ENCODE results near the gene PPP6R3.
A peak's percentile ranks its signal among the peaks of the same experiment; 100 is the strongest.
"Not testable (repeated sequence)": the region's sequence is repeated elsewhere in the genome, so short reads cannot be mapped to it uniquely, and the experiment has no call there.

PPP6R3 gene

DNA sequence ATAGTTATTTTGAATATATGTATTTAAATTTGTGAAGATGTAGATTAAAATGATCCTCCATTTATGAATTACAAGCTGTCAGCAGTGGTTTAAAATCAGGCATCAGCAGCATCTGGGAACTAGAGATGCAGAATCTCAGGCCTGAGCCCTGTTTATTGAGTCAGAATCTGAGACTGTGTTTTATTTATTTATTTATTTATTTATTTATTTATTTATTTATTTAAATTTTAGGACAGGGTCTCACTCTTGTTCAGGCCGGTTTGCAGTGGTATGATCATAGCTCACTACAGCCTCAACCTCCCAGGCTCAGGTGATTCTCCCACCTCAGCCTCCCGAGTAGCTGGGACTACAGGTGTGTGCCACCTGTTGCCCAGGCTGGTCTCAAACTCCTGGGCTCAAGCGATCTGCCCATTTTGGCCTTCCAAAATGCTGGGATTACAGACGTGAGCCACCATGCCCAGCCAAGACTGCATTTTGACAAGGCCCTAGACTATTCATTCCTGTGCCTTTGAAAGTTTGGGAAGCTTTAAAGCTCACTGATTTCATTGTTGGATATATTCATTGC lies 70.7 kb downstream of the PPP6R3 start:
- DNase-seq: no peak

DNA sequence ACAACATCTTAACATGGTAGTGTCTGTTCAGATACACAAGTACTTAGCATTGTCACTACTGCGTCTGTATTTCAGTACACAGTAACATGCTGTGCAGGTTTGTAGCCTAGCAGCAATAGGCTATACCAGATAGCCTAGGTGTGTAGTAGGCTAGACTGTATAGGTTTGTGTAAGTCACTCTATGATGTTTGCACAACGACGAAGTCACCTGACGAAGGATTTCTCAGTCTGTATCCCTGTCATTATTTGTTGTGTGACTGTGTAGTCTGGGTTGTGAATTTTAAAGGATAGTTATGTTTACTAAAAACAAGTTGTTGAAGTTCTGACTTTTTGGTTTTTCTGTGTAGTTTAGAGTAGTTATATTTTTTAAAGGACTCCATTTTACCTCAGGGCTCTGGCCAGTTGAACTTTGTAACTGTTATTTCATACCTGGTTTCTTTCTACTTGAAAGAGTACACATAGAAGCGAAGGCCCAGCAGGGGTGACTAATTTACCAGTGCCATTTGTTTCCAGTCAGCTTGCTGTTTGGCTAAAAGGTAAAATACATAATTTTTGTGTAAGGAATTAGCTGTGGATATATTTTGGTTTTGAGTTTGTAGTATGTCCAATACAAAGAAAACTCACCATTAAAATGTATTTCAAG lies 72.3 kb downstream of the PPP6R3 start:
- no peak for DNase-seq

DNA sequence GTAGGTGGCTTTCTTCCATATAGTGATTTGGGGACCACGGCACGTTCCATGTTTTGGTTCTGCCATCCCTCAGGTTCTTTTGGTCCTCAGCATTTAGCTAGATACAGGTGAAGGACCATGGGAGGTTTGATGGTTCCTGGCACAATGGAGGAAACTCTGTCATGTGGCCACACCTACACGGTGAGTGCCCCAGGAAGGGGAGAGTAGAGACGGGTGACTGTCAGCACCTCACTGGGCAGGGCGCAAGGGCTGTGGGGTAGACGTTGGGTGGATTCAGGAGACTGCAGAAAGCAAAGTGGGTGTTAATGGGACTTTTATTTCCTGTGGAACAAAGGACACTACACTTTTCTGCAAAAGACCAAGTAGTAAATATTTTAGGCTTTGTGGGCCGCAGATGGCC lies 73.4 kb downstream of the PPP6R3 start:
- no peak for DNase-seq

DNA sequence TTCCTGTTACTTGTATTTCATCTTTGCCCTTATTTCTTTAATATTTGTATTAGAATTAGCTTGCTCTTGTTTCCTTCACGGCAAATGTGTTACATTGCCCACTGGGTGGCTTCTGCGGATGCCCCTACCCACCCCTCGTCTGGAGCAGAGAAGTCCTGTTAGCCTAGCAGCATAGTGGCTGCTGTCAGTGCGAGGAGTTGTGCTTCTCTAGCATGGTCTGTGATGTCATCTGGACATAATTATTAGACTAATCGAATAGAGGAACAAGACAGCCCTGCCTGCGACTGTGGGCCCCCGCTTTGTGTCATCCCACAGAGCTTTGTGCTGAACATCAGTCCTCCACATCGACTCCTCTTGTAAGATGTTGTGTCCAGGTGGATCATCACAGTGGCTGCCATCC lies 74.5 kb downstream of the PPP6R3 start:
- no peak for DNase-seq

DNA sequence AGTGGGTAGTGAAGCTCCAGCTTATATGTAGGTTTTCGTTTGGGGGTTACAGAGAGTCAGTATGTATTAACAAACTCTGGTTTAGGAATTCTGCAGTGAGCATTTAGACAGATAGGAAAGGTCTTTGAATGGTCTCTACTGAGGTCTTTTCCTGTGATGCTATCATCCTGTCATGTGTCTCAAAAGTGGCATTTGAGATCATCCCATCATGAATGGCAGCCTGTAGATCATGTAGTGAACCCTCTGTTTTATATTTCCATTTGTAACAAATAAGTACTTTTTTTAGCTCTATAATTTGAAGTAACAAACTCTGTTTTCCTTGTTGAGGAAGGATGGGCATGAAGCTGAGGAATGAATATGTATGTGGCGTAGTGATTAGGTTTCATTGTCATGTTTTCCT lies 76.2 kb downstream of the PPP6R3 start:
- no peak for DNase-seq

DNA sequence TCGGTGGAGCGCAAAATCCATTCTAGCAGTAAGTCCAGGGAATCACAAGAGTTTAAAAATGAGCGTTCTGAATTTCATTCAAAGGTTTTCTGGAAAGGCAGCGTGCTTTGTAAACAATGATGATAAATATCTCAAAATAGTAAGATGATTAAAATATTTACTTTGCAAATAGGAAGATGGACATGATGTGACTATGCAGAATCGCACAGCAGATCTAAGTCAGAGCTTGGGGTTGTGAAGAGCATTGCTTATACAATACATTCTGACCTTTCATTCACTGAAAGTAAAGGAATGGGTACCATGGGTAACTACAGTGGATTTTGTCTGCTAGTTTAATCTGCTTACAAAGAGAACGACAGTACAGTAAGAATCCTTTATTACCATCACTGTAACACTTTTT lies 77.5 kb downstream of the PPP6R3 start:
- DNase-seq: no peak

DNA sequence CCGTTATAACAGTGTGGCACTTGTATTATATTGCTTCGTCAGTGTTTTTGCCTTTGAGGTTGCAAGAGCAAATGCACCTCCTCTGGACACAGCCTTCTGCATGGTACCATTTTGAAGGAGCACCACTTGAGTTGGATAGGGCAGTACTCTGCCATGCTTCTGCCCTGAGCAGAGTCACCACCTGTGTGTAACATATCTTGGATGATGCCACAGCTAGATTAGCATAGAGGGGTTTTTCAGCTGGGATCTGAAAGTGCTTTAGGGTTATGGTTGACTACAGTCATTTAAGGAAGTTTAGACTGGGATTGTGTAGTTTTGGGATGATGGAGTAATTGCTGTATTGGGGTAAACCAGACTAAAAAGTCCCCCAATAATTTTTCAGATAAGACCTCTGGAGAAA lies 78.8 kb downstream of the PPP6R3 start:
- DNase-seq: no peak

DNA sequence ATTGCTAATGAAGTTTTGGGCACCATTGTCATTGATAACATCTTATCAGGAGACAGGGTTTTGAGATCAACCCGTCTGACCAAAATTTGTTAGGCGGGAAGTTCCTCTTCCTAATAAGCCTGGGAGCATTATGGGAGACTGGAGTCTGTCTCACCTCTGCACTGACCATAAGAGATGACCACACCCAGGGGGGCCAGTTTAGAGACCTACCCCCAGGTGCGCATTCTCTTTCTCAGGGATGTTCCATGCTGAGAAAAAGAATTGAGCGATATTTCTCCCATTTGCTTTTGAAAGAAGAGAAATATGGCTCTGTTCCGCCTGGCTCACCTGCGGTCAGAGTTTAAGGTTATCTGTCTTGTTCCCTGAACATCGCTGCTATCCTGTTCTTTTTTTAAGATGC lies 80.0 kb downstream of the PPP6R3 start:
- not testable (repeated sequence) for DNase-seq

DNA sequence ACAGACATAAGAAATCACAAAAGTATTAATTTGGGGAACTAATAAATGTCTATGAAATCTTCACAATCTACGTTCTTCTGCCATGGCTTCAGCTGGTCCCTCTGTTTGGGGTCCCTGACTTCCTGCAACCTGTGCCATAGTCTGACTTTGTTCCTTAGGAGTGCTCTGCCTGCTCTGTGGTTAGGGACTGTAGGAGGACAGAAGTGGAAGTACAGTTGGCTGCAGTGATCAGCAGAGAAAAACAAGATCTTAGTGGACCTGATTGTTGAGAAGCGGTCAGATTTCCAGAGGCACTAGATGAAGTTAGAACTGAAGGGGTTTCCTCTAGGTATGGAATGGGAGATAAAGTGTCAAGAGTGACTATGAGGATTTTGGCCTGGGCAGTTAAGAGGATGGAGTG lies 80.6 kb downstream of the PPP6R3 start:
- DNase-seq: peak in 1 of 2 experiments; percentile 7

DNA sequence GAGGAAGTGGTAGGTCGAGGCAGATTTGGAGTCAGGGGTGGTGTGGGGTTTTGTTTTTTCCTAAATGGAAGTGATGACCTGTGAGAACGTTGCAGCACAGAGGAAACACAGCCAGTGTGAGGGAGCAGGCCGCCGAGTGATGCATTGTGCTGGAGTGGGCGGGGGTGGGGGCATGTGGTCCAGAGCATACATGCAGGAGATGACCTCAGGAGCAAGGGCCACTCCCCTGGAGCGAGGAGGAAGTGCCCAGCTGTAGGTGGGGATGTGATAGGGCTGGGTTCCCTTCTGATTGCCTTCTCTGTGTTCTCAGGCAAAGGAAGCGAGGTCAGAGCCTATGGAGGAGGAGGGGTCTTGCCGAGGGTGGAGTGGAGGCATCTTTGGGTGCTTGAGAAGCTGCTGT lies 81.4 kb downstream of the PPP6R3 start:
- no peak for DNase-seq

DNA sequence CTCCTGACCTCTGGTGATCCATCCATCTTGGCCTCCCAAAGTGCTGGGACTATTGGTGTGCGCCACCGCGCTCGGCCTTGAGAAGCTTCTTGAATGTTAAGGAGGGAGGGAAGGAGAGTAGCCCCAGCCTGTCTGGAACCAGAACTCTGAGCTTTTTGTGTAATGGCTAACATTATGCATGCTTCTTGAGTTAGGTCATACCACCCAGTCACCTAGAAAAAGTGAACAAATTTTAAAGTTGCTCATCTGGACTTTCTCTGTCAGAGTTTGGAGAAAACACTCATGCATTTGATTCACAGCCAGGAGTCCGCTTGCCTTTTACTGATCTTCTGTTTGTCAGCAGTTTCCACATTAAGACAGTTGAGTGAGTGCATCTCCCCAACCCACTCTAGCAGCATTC lies 82.1 kb downstream of the PPP6R3 start:
- DNase-seq: no peak

DNA sequence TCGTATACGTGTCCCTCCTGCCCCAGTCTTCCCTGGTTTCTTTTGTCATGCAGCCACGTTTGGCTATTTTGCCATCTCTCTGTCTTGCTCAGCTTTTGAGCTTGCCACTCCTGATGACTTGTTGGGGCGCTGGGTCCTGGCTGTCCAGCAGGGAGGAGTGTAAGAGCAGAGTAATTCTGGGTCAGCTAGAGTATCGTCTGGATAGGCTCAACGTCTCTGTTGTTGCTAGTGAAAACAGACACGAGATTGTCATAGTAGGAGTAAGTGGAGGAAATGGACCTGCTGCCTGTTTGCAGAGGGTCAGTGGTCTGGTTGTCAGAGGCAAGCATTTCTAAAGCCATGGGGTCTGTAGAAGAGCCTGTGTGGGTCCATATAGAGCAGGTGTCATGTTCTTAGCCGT lies 83.0 kb downstream of the PPP6R3 start:
- DNase-seq: no peak

DNA sequence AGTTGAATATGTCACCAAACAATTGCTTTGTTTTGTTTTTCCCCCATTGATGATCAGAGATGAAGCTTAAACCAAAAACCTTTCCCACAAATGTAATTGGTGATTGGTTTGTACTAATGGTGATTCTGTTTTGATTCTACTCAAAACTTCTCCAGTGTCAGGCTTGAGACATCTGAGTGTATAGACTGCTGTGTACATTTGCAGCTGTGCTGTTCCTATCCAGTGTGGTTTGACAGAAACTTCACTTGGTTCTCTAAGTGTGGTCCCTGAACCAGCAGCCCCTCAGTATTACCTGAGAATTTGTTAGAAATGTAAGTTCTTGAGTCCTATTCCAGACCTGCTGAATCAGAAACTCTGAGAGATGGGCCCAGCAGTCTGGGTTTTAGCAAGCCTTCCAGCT lies 84.8 kb downstream of the PPP6R3 start:
- no peak for DNase-seq

DNA sequence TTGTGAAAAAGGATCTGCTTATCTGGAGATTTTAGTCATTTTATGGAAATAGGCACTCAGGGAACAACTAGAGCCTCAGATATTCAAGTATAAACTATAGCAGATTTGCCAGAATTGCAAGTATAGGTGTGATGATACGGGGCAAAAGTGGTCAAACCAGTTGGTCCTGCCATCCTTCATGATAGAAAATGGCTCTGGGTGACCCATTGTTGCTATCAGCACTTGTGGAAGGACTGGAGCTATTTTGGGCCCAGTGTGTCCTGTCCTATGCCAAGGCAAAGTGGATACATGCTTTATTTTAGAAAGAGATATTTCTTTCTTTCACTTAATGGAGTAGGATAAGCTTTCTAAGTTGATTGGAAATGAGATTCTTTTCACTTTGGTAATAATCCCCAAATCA lies 85.2 kb downstream of the PPP6R3 start:
- DNase-seq: no peak

DNA sequence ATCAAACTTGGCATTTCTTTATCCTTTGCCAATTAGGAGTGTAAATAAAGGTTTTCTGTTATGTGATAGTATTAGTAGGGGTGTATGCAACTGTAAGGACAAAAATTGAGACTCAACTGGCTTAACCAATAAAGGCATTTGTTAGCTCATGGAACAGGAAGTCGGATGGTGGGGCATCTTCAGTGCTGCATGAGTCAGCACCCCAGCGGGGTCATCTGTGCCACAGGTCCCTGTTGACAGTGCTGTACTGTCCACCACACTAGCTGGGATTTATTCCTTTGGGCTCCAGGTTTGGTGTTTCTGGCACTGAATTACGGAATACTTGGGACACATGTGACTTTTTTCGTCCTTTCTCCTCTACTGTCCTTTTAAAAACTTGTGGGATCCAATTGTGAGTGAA lies 86.0 kb downstream of the PPP6R3 start:
- DNase-seq: peak; percentile 11 to 14

DNA sequence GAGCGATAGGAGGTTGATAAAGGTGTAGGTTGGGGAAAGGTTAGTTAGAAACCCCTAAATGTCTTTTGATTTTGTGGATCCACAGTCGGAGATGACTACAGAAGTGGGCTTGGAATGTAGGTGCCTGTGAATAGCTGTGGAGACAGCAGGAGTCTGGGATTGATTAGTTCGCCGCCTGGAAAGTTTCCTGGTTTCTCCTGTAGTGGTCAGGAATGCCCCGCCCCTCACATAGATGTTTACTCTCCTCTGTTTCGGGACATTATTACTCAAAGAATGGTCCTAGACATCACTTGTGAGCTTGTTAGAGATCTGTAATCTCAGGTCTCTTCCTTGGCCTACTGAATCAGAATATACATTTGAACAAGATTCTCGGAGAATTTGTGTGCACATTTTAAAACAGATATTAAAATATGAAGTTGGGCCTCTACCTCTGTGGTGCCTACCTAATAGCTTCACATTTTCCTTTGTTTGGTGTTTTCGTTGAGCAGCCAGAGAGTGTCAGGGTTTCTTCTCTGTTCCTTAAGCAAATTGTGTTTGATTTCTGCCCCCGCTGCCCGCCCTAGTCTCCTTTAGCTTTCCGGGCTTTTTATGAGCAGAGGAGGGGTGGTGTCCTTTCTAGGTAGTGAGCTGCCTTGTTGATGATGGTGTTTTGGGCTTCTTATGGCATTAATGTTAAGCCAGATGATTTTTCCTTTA lies 89.4 kb downstream of the PPP6R3 start:
- DNase-seq: no peak

DNA sequence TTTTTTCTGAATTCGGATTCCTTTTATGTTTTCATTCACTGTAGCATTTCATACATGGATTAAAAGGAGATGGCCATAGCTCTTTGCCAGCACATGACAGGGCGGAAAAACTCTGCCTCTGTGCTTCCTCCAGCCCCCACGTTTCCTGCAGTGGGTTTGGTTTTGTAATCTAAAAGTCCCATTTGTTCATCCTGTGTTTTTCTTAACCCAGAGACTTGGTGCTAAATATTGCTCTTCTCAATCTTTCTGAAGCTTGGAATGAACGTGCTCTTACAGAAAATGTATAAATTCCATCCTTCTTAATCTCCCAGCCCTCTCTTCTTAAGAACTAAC lies 89.9 kb downstream of the PPP6R3 start:
- DNase-seq: peak; percentile 85 to 89

DNA sequence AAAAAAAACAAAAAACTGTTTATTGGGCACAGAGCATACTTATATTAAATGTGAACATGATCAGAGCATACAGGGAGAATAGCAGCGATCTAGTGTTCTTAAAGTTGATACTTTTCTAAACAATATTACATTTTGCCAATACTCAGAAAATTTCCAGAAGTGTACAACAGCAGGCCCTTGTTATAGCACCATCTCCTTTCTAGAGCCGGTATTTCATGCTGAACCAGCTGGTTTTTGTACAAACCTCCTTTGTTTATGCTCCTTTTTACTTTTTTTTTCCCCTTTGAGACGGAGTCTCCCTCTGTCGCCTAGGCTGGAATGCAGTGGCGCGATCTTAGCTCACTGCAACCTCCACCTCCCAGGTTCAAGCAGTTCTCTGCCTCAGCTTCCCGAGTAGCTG lies 90.7 kb downstream of the PPP6R3 start:
- DNase-seq: peak in 1 of 2 experiments; percentile 11

DNA sequence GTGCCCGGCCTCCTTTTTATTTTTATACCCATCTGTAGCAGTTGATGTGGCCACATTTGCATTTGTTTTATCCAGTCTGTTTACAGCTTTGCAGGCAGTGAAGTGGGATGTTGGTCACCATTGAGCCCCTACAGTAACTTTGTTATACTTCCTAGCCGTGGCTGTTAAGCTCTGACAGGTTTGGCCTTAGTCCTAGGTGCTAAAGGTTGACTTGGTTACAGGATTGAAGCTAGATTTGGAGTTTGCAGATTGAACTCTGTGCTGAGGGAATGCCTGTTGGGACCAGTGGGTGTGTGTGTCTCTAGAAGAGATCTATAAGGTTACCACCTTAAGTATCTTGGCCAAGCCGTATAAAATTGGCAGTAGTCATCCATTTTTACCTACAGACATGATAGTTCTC lies 91.2 kb downstream of the PPP6R3 start:
- DNase-seq: no peak

DNA sequence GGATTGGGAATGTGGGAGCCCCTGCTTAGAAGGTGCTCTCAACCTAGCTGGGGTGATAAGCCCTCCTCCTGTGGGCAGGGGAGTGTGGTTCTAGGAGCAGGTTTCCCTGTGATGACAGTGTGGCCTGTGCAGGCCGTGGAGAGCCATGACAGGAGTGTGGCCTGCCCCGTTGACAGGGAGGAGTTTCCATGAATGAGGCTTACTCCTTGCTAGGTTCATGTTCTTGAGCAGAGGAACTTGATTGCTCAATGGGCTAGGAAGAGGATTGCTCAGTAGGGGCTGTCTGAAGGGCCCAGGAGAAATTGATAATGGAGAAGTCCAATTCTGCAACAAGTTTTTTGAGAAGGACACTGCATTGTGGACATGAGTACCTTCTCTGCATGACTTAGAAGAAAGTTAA lies 92.0 kb downstream of the PPP6R3 start:
- DNase-seq: peak; percentile 61 to 66

DNA sequence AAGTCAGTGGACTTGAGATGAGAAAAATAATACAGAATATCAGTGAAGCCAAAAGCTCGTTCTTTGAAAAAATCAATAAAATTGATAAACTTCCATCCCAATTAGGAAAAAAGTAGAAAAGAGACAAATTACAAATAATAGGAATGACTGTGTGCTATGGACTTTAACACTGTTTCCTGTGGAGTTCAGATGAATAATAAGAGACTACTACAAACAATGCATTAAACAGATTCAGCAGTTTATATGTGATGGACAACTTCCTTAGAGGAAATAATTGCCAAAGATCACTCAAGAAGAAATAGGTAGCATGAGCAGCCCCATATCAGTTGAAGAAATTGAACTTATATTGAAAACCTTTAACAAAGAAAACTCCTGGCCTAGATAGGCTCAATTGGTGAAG lies 99.7 kb downstream of the PPP6R3 start:
- DNase-seq: no peak

DNA sequence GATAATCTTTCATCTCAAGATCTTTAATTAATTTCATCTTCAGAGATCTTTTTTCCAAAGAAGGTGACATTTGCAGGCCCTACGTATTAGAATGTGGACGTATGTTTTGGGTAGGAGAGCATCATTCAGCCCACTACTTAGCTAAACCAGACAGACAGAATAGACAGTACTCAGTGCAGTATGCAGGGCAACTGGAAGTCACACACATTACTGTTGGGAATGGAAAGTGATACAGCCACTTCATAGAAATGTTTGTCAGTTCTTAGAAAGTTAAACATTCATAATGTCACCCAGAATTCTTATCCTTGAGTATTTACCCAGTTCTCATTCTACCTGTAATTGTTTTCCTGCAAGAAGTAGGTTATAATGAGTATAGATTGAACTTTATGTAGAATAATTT lies 102.9 kb downstream of the PPP6R3 start:
- DNase-seq: no peak

DNA sequence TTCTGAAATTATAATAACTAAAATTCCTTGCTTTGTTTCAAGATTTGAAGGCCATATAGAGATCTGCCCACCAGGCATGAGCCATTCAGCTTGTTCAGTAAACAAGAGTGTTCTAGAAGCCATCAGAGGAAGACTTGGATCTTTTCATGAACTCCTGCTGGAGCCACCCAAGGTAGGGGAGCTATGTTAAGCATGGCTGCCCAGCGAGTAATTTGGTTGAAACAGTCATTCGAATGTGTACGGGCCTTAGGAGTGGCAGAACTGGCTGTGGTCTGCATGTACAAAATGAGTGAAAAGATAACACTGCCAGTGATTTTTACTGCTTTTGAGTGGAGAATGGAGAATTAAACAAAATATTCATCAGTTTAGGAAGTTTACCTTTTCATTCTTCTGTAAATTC lies 103.7 kb downstream of the PPP6R3 start:
- no peak for DNase-seq

DNA sequence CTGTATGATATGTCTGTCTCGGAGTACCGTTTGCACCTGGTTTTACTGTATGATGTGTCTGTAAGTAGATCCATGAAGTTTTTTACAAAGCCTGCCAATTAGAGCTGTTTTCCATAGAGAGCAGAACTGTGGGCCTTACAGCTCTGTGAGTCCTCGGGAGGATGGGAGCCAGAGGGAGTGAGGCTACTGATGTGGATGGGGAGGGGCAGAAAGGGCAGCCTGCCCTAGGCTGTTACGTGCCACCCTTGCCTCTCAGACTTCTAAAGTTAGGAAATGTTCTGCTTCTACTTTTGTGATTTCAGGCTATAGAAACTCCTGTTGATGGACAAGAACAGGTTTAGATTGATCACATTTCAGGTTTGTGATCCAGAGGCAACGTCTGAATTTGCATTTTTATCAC lies 105.2 kb downstream of the PPP6R3 start:
- DNase-seq: no peak

DNA sequence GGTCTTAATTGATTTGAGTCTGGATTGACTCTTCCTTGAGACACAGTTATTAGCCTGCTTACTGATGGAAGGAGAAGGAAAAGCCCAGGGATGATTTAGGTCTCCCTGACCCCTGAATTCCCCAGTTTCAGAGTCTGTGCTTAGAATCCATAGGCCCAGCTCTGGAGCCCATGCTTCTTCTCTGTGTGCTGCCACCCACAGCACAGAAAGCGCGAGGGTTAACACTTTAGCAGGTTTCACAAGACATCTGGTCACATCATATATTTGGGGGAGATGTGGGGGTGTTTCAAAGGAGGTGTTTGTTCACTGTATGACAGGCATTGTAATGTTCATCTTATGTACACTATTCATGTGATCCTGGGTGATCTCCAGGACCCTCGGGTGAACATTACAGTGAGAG lies 107.0 kb downstream of the PPP6R3 start:
- no peak for DNase-seq

Data from Kasumi-1 (cell line).